WTC11 (cell line): ENCODE results near the gene PISD.

Experiments
- CTCF ChIP-seq: fragments of 200-600 bp; IDR thresholded peaks from 2 replicates; pipeline ENCODE4 v1.8.0; 2022; ENCODE audit warnings: antibody characterized with exemption
- FOXJ3 ChIP-seq: sonication (generic); formaldehyde crosslinking; IDR thresholded peaks from 2 replicates; pipeline ENCODE4 v1.9.0; 2021; ENCODE audit warnings: missing genetic modification reagents, mild to moderate bottlenecking, borderline replicate concordance
- FOXP4 ChIP-seq: sonication (generic); formaldehyde crosslinking; IDR thresholded peaks from 2 replicates; pipeline ENCODE4 v1.8.0; 2022; ENCODE audit warnings: mild to moderate bottlenecking, missing genetic modification reagents
- SMAD4 ChIP-seq: sonication (generic); formaldehyde crosslinking; IDR thresholded peaks from 2 replicates; pipeline ENCODE4 v1.8.0; 2022; ENCODE audit warnings: mild to moderate bottlenecking, missing genetic modification reagents

GRCh38 chr22:31604746-31605705 is 57.0 kb downstream of the PISD start:
- TF ChIP-seq SMAD4 (no peak), FOXJ3 (no peak), CTCF (no peak), FOXP4 (CRISPR knock-in tag) (no peak)
